ENCODE results near the gene CD207. TPM values are rescaled to one million over a fixed set of nuclear protein-coding genes. Genes with fewer than 3 reads are reported as not detected.

CD207 gene
- polyA plus RNA-seq, 1 experiment = not detected

- Histone ChIP-seq H3K9me3 (ENCODE audit: control insufficient read depth, insufficient read depth, low read length) (no peaks in the 10 kb centered on the region), H3K27me3 (ENCODE audit: control insufficient read depth, insufficient read depth, low read length) (peaks cover 8% of the 10 kb centered on the region), H3K4me3 (ENCODE audit: low read depth, low read length) (no peak overlapping the region), H3K27ac (ENCODE audit: low read depth, low read length) (no peak overlapping the region)
- TF ChIP-seq CTCF (IDR thresholded peaks at IDR 0.05; ENCODE audit: low read depth, low read length) = no peak
- no peak for DNase-seq (ENCODE audit: low read depth, low spot score)
- ChIA-PET CTCF (no interaction called here), POLR2A (no interaction called here)
Observed at GRCh38 chr2:70829916-70830315, 5.7 kb downstream of the CD207 start.

GRCh38 chr2:70828914-70829824, 6.4 kb downstream of the CD207 start:
- no peak overlapping the region for H3K27ac ChIP-seq (ENCODE audit: low read depth, low read length)
- CTCF ChIA-PET = no interaction called here
- no peak for DNase-seq (ENCODE audit: low read depth, low spot score)
- H3K4me3 ChIP-seq (ENCODE audit: low read depth, low read length) = no peak overlapping the region
- POLR2A ChIA-PET = no interaction called here
- TF ChIP-seq CTCF (IDR thresholded peaks at IDR 0.05; ENCODE audit: low read depth, low read length) = no peak
- H3K9me3 ChIP-seq (ENCODE audit: control insufficient read depth, insufficient read depth, low read length) = no peaks in the 10 kb centered on the region
- H3K27me3 ChIP-seq (ENCODE audit: control insufficient read depth, insufficient read depth, low read length) = peaks cover 8% of the 10 kb centered on the region

GRCh38 chr2:70828115-70828514, 7.5 kb downstream of the CD207 start:
- no peaks in the 10 kb centered on the region for H3K9me3 ChIP-seq (ENCODE audit: control insufficient read depth, insufficient read depth, low read length)
- H3K27ac ChIP-seq (ENCODE audit: low read depth, low read length) = no peak overlapping the region
- peaks cover 11% of the 10 kb centered on the region for H3K27me3 ChIP-seq (ENCODE audit: control insufficient read depth, insufficient read depth, low read length)
- DNase-seq (ENCODE audit: low read depth, low spot score) = no peak
- POLR2A ChIA-PET = no interaction called here
- CTCF ChIA-PET = no interaction called here
- no peak for TF ChIP-seq CTCF (IDR thresholded peaks at IDR 0.05; ENCODE audit: low read depth, low read length)
- H3K4me3 ChIP-seq (ENCODE audit: low read depth, low read length) = no peak overlapping the region

GRCh38 chr2:70827388-70827787, 8.2 kb downstream of the CD207 start:
- Histone ChIP-seq H3K27me3 (ENCODE audit: control insufficient read depth, insufficient read depth, low read length) (peaks cover 11% of the 10 kb centered on the region), H3K27ac (ENCODE audit: low read depth, low read length) (no peak overlapping the region), H3K4me3 (ENCODE audit: low read depth, low read length) (no peak overlapping the region), H3K9me3 (ENCODE audit: control insufficient read depth, insufficient read depth, low read length) (no peaks in the 10 kb centered on the region)
- CTCF ChIA-PET = no interaction called here
- no peak for DNase-seq (ENCODE audit: low read depth, low spot score)
- POLR2A ChIA-PET = no interaction called here
- TF ChIP-seq CTCF (IDR thresholded peaks at IDR 0.05; ENCODE audit: low read depth, low read length) = no peak

- H3K9me3 ChIP-seq (ENCODE audit: control insufficient read depth, insufficient read depth, low read length) = no peaks in the 10 kb centered on the region
- no peak for TF ChIP-seq CTCF (IDR thresholded peaks at IDR 0.05; ENCODE audit: low read depth, low read length)
- ChIA-PET POLR2A (no interaction called here), CTCF (no interaction called here)
- peaks cover 11% of the 10 kb centered on the region for H3K27me3 ChIP-seq (ENCODE audit: control insufficient read depth, insufficient read depth, low read length)
- H3K4me3 ChIP-seq (ENCODE audit: low read depth, low read length) = no peak overlapping the region
- H3K27ac ChIP-seq (ENCODE audit: low read depth, low read length) = no peak overlapping the region
- no peak for DNase-seq (ENCODE audit: low read depth, low spot score)
Observed at GRCh38 chr2:70826696-70827350, 8.8 kb downstream of the CD207 start.
